Activated gamma-delta T cell treated with anti-CD3 and anti-CD28 coated beads, Interleukin-2, amount 50 U/mL, for 16 hours (primary cell): ENCODE data around the gene PLA2R1.

ENCODE experiments used
- DNase-seq: peaks from one replicate; pipeline ENCODE4 v3.0.0-alpha.2; 2020; ENCODE audit warnings: low read depth

Gene PLA2R1

DNA sequence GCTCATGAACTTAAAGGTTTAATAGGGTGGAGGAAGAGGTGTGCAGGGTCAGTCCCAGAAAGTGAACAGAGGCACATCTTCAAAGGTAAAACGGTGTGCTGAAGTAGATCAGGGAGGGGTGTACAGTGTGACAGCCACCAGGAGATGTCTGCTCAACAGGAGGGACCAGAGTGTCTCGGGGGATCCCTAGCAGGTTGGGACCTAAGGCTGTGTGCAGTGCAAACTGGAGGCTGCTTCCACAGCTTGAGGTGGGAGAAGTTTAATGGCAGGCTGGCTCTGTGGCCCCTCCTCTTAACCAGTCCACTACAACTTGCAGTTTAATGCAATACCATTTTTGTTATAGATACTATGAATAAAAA, 33.2 kb downstream of the PLA2R1 start:
- no peak for DNase-seq

DNA sequence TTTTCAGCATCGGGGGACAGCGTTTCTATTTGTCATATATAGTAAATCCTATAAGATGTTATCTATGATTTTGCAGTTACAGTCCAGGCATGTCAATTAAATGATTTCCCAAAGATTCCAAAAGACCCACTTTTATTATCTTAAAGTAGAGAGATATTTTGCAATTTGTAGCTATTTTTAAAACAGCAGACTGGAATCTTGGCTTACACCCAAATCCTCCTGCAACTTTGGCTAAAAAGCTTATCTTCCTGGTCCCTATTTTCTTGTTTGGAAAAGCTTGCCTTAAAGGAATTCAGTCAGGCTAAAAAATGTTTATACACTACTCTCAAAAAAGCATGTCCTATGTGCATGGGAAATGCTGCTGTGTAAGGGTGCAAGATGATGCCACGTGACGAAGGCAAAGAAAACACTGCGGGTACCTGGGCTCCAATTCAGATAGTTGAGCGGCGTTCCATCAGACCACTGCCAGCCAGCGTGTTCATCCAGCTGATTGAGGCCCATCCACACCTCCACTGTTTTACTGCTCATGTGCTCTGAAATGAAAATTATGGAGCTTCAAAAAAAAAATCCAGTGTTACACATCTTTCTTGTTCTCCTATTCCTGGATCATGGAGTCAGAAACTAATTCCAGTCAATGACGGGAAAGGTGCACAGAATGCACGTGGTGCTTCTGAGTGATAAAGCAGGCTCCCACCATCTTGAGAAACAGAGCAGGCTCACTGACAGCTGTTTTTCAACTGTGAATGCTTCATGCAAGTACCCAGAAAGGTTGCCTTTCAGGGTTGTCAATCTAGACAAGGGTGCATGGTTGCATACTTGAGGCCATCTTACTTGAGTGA, 33.8 kb downstream of the PLA2R1 start:
- DNase-seq: no peak

DNA sequence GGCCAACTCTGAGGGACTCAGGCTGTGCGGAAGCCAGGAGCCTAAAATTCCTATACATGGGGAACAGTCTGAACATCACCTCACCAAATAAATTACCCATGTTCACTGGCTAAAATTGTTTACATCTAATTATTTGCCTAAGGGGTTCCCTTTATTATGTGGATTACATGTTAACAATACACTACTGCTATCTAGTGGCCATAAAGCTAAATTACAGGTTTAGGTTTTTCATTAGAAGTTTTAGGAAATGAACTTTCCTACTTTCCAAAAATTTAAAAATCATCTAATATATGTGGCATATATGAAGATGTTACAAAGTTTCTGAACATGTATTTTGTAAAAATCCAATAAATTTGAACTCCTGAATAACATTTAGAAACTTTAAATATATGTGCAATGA, 40.3 kb downstream of the PLA2R1 start:
- no peak for DNase-seq

DNA sequence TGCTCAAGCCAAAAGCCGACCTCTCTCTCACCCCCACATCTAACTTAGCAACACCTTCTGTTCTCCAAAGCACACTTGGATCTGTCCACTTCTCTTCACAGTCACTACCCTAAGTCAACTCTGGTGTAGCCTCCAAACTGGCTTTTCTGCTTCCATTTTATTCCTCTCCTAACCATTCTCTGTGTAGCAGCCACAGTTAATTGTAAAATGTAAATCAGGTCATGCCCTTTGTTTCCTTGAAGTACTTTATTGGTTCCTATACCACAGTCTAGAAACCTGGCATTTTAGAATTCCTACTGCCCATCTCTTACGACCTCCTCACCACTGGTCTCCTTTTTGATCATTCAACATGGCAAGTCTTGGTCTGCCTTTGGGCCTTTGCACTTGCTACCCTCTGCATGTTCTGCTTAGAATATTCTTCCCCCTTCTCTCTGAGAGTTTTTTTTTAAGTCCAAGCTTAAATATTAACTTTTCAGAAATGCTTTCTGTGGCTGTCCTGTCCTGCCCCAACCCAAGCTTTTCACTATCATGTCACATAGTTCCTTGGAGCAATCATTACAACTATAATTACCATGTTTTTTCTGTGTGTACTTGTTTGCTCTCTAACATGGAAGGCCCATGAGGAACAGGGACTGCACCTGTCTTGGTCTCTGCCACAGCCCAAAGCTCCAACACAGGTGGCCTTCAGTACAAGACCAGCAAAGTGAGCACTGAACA, 42.9 kb downstream of the PLA2R1 start:
- DNase-seq: no peak

DNA sequence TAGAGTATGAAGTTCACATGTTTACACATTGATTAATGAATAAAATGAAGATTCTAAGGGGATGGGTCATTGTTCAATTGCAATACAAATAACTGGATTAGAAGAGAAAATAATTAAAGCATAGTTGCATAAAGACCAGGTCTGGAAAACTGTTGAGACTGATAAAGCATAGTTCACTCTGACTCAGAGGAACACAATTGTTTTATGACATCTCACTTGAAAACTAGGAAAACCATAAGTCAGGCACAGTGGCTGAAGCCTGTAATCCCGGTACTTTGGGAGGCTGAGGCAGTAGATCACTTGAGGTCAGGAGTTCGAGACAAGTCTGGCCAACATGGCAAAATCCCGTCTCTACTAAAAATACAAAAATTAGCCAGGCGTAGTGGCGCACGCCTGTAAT, 46.7 kb downstream of the PLA2R1 start:
- no peak for DNase-seq

DNA sequence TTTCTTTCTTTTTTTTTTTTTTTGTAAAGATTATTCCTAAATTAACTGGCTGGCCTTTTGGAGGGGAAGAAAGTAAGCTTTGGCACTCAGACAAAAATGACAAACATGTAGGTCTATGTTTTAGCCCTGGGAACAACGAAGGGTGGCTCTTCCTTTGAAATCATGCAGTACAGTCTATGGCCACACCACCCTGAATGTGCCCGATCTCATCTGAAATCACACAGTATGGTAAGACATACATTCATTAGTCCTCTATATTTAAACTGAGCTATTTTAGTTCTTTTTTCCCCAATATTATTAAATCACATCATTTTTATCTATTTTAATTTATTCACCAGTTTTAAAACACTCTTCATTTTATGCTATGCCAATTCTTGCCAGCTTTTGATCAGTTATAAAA, 48.2 kb downstream of the PLA2R1 start:
- DNase-seq: no peak

DNA sequence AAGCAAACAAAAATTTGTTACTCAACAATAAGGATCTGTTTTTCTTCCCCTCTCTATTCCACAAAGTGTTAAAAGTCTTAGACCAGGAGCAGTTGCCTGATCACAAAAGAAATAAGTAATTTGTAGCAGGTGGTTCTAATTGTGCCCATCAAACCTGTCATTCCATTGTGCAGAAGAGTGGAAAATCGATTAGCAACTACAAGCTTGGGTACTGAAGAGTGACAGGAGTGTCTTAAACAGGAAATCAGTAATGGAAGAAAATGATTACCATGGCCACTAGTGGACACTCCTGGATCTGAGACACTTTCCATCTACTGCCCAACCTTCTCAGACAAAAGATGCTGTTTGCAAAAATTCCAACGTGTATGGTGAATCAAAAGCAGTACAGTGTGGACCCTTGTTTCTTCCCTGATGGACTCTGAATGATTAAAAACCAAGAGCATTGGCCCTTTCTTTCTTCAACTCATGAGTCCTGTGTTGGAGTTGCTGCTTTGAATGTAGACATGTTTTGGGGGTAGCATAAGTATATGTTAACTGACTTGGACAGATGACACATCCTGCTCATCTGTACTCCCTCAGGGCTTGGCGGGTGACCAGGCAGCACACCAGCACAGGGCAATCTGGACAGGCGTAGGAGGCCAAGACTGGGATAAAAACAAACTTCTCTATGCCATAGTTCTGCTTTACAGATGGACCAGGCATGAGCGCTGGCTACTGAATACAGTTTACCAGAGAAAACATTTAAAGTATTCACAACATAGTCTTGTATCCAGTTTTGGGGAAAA, 51.9 kb downstream of the PLA2R1 start:
- no peak for DNase-seq

DNA sequence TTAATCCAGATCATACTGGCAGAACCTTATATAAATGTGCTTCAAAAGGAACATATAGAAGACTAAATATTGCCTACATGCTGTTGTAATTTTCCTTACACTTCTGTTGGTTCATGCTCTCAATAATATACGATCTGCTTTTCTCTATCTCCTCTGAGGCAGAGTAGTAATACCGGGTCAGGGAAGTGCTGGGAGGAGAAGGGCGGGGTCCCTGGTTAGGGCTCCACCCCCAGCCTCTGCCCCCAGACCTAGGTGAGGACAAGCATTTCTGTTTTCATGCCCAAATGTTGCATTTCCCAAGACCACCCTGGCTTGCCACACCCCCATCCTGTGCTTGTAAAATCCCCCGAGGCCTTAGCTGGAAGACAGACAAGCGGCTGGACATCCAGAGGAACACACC, 55.3 kb downstream of the PLA2R1 start:
- DNase-seq: no peak

DNA sequence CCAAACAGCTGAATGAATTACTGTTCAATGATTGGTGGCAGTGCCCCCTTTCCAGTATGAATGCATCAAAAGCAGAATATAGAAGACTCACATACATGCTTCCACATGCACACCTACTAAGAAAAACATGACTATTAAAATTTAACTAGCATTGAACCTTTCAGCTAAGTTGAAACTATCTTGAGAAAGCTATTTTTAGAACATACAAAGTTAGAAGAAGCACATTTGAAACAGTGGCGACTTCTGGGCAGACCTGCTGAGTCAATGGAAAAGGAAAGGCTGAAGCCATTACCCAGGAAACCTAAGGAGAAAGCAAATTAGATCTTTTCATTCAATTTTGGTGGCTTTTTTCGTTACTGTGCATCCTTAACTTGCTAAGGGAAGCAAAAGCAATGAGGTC, 55.9 kb downstream of the PLA2R1 start:
- DNase-seq: no peak

DNA sequence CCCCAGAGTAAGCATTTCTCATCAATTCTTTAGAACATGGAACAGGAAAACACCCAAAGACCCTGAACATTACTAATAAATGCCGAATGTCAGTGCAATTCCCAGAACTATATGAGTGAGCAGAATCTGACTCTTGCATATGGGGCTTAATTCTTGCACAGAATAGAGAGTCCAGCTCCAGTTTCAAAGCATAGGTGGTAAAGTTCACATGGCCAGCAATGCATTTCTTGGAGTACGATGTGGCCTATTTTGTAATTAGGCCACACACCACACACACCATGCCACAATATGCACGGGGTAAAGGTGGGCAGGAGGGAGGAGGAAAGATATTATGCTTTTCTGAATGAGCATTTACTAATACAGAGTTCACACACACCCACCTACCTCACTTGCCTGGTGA, 56.5 kb downstream of the PLA2R1 start:
- no peak for DNase-seq

DNA sequence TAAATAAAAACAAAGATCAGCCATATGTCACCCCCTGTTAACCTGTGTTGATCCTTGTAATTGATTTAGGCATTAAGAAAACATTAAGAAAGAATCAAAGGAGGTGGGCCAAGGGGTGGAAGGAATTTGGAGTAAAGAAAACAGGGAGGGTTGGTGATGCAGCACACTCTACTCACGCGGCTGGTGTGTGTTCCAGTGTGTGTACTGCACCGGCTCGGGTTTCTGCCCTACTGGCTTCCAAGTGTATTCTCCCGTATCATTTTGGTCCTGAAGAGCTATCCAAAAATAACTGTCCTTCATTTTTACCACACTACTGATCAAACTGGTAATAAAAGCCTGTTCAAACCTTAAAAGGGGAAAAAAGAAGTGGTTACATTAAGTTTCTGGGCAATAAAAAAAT, 56.9 kb downstream of the PLA2R1 start:
- no peak for DNase-seq

DNA sequence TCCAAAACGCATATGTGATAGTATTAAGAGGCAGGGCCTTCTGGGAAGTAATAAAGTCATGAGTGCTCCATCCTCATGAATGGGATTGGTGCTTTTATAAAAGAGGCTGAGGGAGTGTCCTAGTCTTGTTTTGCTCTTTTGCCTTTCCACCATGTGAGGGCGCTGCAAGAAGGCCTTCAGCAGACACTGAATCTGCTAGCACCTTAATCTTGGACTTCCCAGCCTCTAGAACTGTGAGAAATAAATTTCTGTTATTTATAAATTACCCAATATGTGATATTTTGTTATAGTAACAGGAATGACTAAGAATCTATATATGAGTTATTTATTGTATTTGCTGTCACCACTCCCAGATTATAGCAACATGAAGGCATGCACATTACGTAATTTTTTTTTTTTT, 63.5 kb downstream of the PLA2R1 start:
- DNase-seq: no peak

DNA sequence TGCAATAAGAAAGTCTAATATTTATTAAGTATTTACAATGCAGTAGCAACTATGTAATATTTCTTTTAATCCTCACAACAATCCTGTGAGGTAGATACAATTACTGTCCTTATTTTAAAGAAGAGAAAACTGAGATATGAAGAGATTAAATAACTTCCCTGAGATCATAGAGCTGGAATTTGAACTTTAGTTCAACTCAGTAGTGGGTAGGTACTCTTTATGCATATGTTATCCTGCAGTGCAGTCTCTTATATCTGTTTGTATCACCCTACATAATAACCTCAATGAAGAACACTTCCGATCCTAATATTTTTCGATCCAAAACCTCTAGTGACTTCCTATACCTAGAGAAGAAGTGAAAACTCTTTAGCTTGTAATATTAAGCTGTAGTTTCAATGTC, 64.2 kb downstream of the PLA2R1 start:
- no peak for DNase-seq

DNA sequence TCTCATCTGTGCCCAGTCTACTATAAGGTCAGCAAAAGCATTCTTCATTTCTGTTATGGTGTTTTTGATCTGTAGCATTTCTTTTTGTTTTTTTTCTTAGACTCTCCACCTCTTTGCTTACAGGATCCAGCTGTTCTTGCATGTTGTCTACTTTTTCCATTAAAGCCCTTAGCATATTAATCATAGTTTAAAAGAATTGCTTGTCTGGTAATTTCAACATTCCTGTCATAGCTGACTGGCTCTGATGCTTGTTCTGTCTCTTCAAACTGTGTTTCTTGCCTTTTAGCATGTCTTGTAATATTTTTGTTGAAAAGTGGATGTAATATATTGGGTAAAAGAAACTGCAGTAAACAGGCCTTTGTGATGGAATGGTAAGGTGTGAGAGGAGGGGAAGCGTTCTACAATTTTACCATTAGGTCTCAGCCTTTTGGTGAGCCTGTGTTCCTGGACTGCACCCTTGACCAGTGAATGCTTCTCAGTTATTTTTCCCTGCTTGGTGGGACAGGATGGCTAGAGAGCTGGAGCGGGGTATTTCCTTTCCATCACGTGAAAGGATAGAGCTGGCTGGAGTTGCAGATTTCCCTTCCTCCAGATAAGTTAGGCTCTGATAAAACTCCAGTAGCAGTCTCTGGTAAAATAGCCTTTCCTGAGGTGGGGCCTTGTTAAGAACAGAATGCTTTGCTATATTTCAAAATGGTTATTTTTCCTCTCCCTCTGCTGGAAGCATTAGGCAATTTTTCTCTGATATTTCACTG, 65.4 kb downstream of the PLA2R1 start:
- DNase-seq: no peak

DNA sequence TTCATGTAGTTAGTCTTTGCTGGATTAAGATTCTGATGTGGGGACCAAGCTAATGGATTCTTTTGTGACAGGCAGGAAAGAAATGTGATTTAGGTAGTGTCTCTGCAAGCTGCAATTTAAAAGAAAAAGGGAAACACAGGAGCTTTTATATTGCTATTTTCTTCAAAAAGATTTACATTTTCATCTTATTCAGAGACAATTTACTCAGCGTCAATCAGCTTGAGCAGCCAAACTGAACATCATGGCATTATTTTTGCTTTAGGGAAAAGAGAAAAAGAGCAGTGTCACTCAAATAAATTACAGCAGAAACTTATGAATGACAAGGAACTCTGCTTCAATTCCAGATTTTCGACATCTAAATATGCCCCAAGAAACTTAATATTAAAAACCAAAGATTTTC, 67.4 kb downstream of the PLA2R1 start:
- DNase-seq: no peak

DNA sequence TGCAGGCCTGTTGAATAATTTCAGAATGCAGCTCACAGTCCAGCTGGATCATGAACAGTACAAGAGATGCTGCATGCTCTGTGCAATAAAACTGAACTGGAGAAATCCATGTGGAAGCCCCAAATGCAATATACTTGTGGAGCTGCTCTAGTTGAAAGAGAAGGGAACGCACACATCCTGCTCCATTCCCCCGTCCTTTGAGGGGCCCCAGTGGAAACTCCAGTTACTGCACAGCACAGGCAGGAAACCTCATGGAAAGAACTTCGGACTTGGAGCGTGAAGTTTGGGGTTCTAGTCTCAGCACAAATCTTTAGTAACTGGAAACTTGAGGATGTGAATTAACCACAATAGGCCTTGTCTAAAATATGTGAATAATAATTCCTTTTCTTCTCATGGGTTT, 73.2 kb downstream of the PLA2R1 start:
- no peak for DNase-seq

DNA sequence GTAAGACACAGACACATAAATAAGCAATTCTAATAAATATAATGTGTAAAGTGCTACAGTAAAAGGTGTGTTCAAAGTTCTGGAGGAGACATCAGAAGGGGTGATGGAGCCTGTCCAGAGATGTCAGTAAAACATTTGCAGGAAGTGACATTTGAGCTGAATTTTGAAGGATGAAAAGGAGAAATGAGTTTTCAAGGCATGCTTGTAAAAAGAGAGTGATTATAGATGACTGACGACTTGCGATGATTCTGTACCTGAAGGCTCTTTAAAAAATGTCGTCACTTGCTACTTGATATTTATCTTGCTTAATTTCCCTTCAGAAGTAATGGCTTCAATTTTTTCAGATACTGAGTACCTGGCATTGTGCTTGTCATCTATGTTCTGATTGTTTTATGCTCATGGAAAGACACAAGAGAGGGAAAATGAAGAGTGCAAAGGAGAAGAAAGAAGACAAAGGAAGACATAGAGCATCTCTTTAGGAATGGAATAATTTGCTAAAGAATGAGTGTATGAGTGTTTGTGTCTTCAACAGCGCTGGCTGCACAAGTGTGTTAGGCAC, 73.9 kb downstream of the PLA2R1 start:
- no peak for DNase-seq

DNA sequence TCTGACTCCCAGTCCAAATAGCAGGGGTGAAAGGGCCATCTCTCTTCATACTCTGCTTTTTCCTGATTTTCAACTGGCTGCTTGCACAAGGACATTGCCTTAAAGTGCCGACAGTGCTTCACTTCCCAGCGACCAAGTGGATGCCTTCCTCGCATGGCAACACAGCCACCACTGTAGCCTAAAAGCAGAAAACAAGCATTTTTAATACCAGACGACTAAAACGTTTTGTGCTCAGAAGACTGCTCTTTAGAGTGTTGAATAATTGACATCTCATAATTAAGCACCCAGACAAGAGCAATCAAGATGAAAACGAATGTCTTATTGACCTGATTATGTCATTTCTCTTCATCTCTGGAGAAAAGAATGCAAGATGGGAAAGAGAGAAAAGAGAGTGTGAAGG, 75.2 kb downstream of the PLA2R1 start:
- DNase-seq: no peak

DNA sequence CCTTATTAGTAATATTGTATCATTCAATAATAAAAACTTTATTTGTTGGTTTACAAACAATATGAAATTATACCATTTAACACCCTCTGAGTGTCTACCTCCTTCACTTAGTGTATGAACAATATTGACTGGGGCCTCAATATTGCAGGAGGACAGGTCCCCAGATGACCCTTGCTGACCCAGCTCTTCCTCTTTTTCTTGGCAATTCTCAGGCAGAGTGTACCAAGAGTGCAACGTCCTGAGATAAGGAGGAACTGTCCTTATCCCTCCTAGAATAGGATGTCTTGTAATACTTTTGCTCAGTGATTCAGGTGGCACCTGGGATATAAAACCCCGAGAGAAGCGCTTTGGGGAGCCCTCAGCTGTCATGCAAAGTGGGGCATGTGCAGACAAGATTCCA, 76.8 kb downstream of the PLA2R1 start:
- DNase-seq: no peak

DNA sequence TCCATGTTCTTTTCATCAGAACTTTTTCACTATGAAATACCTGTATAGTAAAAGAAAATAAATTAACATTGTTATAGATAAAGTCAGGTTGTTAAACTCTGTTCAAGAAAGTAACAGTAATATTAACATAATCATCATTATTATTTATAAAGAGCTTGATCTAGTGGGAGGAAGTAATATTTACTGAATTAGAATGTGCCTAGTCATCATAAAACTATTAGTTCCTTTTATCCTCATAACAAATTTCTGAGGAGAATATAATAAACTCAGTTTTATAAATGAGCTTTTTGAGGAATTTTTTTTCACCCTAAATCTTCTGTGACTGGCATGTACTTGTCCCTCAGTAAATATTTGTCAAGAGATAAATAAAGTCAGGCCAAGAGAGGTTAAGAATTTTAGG, 78.4 kb downstream of the PLA2R1 start:
- no peak for DNase-seq

DNA sequence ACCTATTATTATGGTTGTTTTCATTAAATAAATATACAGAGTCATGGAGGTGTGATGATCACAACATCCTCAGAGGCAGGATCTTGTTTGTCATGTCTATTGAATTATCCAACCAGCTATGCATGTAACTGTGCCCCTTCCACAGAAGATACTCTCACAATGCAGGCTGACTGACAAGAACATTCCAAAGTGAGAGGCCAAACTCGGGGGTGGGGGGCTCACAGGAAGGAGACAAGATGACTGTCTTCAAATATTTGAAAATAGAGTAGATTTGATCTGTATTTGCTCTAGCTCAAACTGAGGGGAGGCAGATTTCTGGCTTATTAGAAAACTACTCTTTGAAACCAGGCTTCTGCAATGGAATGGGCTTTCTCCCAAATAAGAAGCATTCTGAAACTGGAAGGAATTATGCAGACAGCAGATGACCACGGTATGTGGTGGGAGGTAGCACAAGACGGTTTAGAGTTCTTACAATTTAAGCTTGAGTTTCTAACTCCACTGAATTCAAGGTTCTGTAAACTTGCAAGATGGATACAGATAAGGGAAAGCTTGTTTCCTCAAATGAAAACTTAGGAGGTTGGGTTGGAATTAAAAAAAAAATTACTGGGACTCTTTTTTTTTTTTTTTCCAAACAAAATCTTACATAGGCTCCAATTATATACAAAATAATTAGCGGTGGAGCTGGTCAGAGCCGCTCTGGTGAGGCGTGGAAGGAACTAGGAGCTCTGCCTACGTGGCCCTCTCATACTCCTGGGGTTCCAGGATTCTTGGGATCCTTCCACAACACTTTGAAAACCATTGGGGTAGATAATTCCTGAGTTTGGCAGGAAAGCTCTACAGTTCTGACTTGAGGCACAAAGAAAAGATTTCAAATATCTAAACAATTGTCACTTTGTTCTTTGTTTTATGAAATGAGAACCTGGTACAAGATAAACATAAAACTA, 79.3 kb downstream of the PLA2R1 start:
- DNase-seq: no peak
